ENCODE measurements around the gene EHF. TPM values are rescaled to one million over a fixed set of nuclear protein-coding genes. Genes with fewer than 3 reads are reported as not detected.

EHF gene
- polyA plus RNA-seq, 2 donors = 115 to 121 TPM

DNA sequence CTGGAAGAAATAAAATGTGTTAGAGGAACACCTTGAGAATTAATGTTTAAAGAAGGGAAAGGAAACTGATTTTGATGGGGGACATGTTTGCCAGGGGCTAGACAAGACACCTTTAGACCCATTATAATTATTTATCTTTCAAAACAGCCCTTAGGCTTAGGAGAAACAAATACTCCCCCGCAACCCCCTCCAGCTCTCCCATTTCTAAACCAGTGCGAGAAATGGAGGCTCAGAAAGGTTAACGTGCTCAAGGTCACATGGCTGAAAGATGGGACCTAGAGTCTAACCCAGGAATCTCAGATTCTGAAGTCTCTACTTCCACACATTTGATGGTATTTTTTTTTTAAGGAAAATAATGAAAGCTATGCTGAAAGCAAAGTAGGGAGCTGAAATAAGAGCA, 18.0 kb downstream of the EHF start:
- H3K36me3 ChIP-seq (ENCODE audit: control insufficient read depth in 2 of 2, insufficient read depth in 2 of 2, low read length in 1 of 2) = peaks cover 0 to 2% of the 10 kb centered on the region in 2 donors
- H3K9me3 ChIP-seq (ENCODE audit: control insufficient read depth in 2 of 2, insufficient read depth in 1 of 2, low read depth in 1 of 2, low read length in 1 of 2) = no peaks in the 10 kb centered on the region
- H3K27me3 ChIP-seq (ENCODE audit: control insufficient read depth in 1 of 2, insufficient read depth in 2 of 2, low read length in 2 of 2) = no peaks in the 10 kb centered on the region
- 54 to 68% methylated on average over 3 of the region's 3 CpGs for WGBS, 2 donors
- peak overlapping the region in 1 of 2 donors; percentile 10 for H3K27ac ChIP-seq (ENCODE audit: low read depth in 2 of 2, low read length in 1 of 2)
- peaks cover 3 to 16% of the 10 kb centered on the region in 2 donors for H3K4me1 ChIP-seq (ENCODE audit: control insufficient read depth in 2 of 2, insufficient read depth in 2 of 2, low read length in 1 of 2)
- no peak overlapping the region for H3K4me3 ChIP-seq (ENCODE audit: low read depth in 1 of 2, low read length in 2 of 2)

DNA sequence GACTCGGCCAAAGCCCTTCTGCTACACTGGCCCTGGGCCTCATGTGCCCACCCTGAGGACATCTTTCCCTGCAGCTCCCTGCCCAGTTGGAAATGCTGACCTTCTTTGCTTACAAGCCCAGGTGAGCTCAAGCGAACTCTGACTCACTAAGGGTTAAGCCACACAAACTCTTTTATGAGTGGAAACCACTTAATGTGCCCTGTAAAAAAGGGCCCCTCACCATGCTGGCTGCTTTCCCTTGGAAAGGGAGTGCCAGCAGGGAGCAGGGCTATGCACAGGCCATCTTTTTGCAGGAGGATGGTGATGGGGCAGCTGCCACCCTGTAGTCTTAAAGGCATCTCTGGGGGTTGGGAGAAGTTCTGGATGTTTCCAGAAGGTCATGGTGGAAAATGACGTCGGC, 18.7 kb downstream of the EHF start:
- Histone ChIP-seq H3K4me3 (ENCODE audit: low read depth in 1 of 2, low read length in 2 of 2) (no peak overlapping the region), H3K36me3 (ENCODE audit: control insufficient read depth in 2 of 2, insufficient read depth in 2 of 2, low read length in 1 of 2) (peaks cover 0 to 2% of the 10 kb centered on the region in 2 donors), H3K27ac (ENCODE audit: low read depth in 2 of 2, low read length in 1 of 2) (peak overlapping the region; percentile 45 to 72), H3K27me3 (ENCODE audit: control insufficient read depth in 1 of 2, insufficient read depth in 2 of 2, low read length in 2 of 2) (no peaks in the 10 kb centered on the region), H3K4me1 (ENCODE audit: control insufficient read depth in 2 of 2, insufficient read depth in 2 of 2, low read length in 1 of 2) (peaks cover 0 to 16% of the 10 kb centered on the region in 2 donors), H3K9me3 (ENCODE audit: control insufficient read depth in 2 of 2, insufficient read depth in 1 of 2, low read depth in 1 of 2, low read length in 1 of 2) (no peaks in the 10 kb centered on the region)
- WGBS, 2 donors = 45 to 46% methylated on average over 4 of the region's 4 CpGs

DNA sequence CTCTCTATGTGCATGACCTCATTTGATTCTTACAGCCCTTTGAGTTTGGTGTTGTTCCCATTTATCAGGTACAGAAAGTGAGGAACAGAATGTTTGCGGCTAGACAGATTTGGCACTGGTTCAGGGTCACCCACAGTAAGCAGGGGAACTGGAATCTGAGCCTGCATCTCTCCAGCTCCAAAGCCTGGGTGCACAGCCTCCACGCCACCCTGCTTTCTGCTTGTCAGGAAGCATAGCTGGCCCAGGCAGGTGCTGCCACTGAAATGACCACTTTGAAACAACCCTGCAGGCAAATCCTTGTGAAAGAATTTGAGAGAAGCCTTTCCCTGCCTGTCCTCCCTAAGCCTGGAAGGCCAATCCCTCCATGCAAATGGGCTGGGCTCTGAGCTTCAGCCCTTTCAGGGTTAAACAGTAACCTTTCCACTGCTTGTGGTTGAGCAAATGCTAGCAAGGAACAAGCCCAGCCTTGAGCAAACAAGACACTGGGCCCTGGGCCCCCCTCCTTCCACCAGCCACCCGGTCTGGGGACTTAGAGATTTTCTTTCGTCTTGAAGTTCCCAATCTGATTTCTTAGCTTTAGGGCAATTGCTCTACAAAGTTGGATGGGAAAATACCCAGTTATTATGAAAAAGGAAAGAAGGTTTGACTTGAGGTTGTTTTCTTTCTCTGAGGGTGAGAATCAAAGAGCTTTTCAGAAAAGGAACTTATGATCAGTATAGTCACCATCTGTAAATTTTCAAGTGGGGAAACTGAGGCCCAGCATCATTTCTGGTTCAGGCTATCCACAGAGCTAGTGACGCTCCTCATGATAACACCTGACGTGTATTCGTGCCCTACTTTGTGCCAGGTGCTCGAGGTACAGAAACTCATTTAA, 19.4 kb downstream of the EHF start:
- no peaks in the 10 kb centered on the region for H3K9me3 ChIP-seq (ENCODE audit: control insufficient read depth in 2 of 2, insufficient read depth in 1 of 2, low read depth in 1 of 2, low read length in 1 of 2)
- no peaks in the 10 kb centered on the region for H3K27me3 ChIP-seq (ENCODE audit: control insufficient read depth in 1 of 2, insufficient read depth in 2 of 2, low read length in 2 of 2)
- peaks cover 0 to 16% of the 10 kb centered on the region in 2 donors for H3K4me1 ChIP-seq (ENCODE audit: control insufficient read depth in 2 of 2, insufficient read depth in 2 of 2, low read length in 1 of 2)
- 36 to 46% methylated on average over 8 of the region's 8 CpGs for WGBS, 2 donors
- H3K36me3 ChIP-seq (ENCODE audit: control insufficient read depth in 2 of 2, insufficient read depth in 2 of 2, low read length in 1 of 2) = peaks cover 0 to 2% of the 10 kb centered on the region in 2 donors
- H3K27ac ChIP-seq (ENCODE audit: low read depth in 2 of 2, low read length in 1 of 2) = peak overlapping the region; percentile 72 to 81
- no peak overlapping the region for H3K4me3 ChIP-seq (ENCODE audit: low read depth in 1 of 2, low read length in 2 of 2)

DNA sequence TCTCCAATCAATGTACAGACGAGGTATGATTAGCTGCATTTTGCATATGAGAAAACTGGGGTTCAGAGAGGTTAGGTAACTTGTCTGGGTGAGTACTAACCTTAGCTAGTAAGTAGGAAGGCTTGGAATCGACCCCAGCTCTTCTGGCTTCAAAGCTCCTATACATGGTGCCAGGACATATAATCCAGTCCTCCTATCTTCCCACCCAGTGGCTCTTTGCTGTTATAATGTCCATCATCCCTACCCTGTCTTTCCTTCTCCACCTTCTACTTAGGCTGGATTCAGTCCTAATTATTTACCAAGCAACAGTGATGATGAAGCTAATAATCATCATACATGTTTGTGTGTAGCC, 20.0 kb downstream of the EHF start:
- Histone ChIP-seq H3K4me1 (ENCODE audit: control insufficient read depth in 2 of 2, insufficient read depth in 2 of 2, low read length in 1 of 2) (peaks cover 0 to 16% of the 10 kb centered on the region in 2 donors), H3K27ac (ENCODE audit: low read depth in 2 of 2, low read length in 1 of 2) (peak overlapping the region; percentile 63 to 72), H3K36me3 (ENCODE audit: control insufficient read depth in 2 of 2, insufficient read depth in 2 of 2, low read length in 1 of 2) (peaks cover 0 to 2% of the 10 kb centered on the region in 2 donors), H3K4me3 (ENCODE audit: low read depth in 1 of 2, low read length in 2 of 2) (no peak overlapping the region), H3K27me3 (ENCODE audit: control insufficient read depth in 1 of 2, insufficient read depth in 2 of 2, low read length in 2 of 2) (no peaks in the 10 kb centered on the region), H3K9me3 (ENCODE audit: control insufficient read depth in 2 of 2, insufficient read depth in 1 of 2, low read depth in 1 of 2, low read length in 1 of 2) (no peaks in the 10 kb centered on the region)
- WGBS, 2 donors = 38 to 41% methylated on average over 2 of the region's 2 CpGs

DNA sequence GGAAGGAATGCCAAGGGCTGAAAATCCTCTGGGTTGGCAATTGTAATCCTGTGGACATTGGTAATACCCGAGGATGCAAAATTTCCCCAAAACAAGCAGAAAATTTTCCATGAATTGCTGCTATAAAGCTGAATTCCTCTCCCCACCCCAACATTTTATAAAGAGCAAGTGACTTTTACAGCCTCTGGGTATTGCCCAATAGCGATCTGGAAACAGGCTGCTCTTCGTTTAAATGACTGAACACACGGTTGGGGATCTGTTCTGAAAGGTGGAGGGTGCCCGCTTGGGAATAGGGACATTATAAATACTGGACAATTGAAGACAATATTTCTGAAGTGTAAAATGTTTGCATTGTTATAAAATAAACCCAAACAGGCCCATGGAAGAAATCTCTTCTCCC, 20.6 kb downstream of the EHF start:
- WGBS, 2 donors = 45 to 50% methylated on average over 5 of the region's 5 CpGs
- peaks cover 0 to 21% of the 10 kb centered on the region in 2 donors for H3K4me1 ChIP-seq (ENCODE audit: control insufficient read depth in 2 of 2, insufficient read depth in 2 of 2, low read length in 1 of 2)
- H3K4me3 ChIP-seq (ENCODE audit: low read depth in 1 of 2, low read length in 2 of 2) = no peak overlapping the region
- H3K27me3 ChIP-seq (ENCODE audit: control insufficient read depth in 1 of 2, insufficient read depth in 2 of 2, low read length in 2 of 2) = no peaks in the 10 kb centered on the region
- H3K36me3 ChIP-seq (ENCODE audit: control insufficient read depth in 2 of 2, insufficient read depth in 2 of 2, low read length in 1 of 2) = peaks cover 2 to 5% of the 10 kb centered on the region in 2 donors
- no peaks in the 10 kb centered on the region for H3K9me3 ChIP-seq (ENCODE audit: control insufficient read depth in 2 of 2, insufficient read depth in 1 of 2, low read depth in 1 of 2, low read length in 1 of 2)
- peak overlapping the region; percentile 63 to 72 for H3K27ac ChIP-seq (ENCODE audit: low read depth in 2 of 2, low read length in 1 of 2)

DNA sequence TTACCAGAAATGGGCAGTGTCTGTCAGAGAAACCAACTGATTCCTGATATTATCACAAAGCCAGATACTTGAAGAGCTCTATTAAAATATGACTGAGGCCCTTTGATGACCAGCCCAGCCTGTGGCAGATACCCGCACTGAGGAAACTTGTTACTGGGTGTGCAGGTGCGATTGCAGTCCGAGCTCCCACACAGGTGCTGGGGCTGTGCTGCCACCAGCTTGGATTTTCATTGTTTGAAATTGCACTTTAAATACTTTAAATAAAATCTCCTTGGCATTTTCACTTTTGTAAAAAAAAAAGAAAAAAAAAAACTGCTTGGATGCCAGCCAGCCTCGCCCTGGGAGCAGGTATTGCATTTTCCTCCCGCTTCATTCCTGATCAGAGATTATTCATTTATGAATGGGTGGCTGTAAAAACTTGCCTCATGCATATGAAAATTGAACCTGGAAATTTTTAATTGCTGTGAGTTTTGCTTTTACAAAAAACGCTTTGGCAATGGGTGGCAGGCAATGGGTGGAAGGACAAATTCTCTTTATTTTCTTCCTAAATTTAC, 21.2 kb downstream of the EHF start:
- H3K27me3 ChIP-seq (ENCODE audit: control insufficient read depth in 1 of 2, insufficient read depth in 2 of 2, low read length in 2 of 2) = no peaks in the 10 kb centered on the region
- H3K27ac ChIP-seq (ENCODE audit: low read depth in 2 of 2, low read length in 1 of 2) = peak overlapping the region; percentile 72
- WGBS, 2 donors = 45 to 55% methylated on average over 6 of the region's 6 CpGs
- H3K9me3 ChIP-seq (ENCODE audit: control insufficient read depth in 2 of 2, insufficient read depth in 1 of 2, low read depth in 1 of 2, low read length in 1 of 2) = no peaks in the 10 kb centered on the region
- H3K4me1 ChIP-seq (ENCODE audit: control insufficient read depth in 2 of 2, insufficient read depth in 2 of 2, low read length in 1 of 2) = peaks cover 0 to 22% of the 10 kb centered on the region in 2 donors
- peaks cover 2 to 7% of the 10 kb centered on the region in 2 donors for H3K36me3 ChIP-seq (ENCODE audit: control insufficient read depth in 2 of 2, insufficient read depth in 2 of 2, low read length in 1 of 2)
- no peak overlapping the region for H3K4me3 ChIP-seq (ENCODE audit: low read depth in 1 of 2, low read length in 2 of 2)

DNA sequence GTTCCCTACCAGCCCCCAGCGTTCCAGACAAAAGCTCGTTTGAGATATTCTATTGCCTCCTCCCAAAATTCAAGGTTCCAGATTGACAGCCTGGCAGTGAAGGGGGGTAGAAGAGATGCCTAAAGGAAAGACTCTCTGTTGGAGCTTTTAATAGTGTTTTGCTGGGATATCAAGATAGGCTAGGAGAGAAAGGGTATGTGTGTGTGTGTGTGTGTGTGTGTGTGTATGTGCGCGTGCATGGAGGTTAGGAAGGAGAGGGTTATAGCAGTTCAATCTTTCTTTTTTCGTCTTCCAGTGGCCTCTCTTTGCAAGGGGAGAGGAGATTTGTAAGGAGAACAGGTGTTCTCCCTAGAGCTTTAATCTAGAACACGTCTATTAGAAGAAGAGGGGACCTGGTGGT, 22.0 kb downstream of the EHF start:
- H3K4me1 ChIP-seq (ENCODE audit: control insufficient read depth in 2 of 2, insufficient read depth in 2 of 2, low read length in 1 of 2) = peaks cover 0 to 19% of the 10 kb centered on the region in 2 donors
- no peaks in the 10 kb centered on the region for H3K9me3 ChIP-seq (ENCODE audit: control insufficient read depth in 2 of 2, insufficient read depth in 1 of 2, low read depth in 1 of 2, low read length in 1 of 2)
- H3K27me3 ChIP-seq (ENCODE audit: control insufficient read depth in 1 of 2, insufficient read depth in 2 of 2, low read length in 2 of 2) = no peaks in the 10 kb centered on the region
- no peak overlapping the region for H3K4me3 ChIP-seq (ENCODE audit: low read depth in 1 of 2, low read length in 2 of 2)
- peaks cover 2 to 9% of the 10 kb centered on the region in 2 donors for H3K36me3 ChIP-seq (ENCODE audit: control insufficient read depth in 2 of 2, insufficient read depth in 2 of 2, low read length in 1 of 2)
- H3K27ac ChIP-seq (ENCODE audit: low read depth in 2 of 2, low read length in 1 of 2) = peak overlapping the region; percentile 50 to 72
- 58 to 73% methylated on average over 6 of the region's 6 CpGs for WGBS, 2 donors

DNA sequence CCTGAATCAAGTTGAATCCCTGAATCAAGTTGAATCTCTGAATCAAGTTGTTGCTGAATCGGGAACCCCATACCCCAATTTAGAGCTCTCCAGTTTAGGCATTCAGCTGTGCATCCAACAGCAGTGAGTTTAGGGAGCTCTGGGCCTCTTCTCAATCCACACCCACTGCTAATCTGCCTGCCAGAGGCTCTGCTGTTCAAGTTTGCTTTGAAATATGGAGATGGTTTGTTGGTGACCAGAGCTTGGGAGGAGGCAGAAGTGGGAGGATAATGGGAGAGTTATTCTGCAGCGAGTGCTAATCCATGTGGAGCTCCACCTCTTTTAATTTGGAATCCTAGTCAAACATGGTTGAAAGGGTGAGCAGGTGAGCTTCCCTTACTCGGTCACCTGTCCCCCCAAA, 22.4 kb downstream of the EHF start:
- no peak overlapping the region for H3K4me3 ChIP-seq (ENCODE audit: low read depth in 1 of 2, low read length in 2 of 2)
- H3K4me1 ChIP-seq (ENCODE audit: control insufficient read depth in 2 of 2, insufficient read depth in 2 of 2, low read length in 1 of 2) = peaks cover 0 to 19% of the 10 kb centered on the region in 2 donors
- peaks cover 2 to 9% of the 10 kb centered on the region in 2 donors for H3K36me3 ChIP-seq (ENCODE audit: control insufficient read depth in 2 of 2, insufficient read depth in 2 of 2, low read length in 1 of 2)
- no peaks in the 10 kb centered on the region for H3K27me3 ChIP-seq (ENCODE audit: control insufficient read depth in 1 of 2, insufficient read depth in 2 of 2, low read length in 2 of 2)
- peak overlapping the region; percentile 2 to 50 for H3K27ac ChIP-seq (ENCODE audit: low read depth in 2 of 2, low read length in 1 of 2)
- WGBS, 2 donors = 52 to 58% methylated on average over 3 of the region's 3 CpGs
- H3K9me3 ChIP-seq (ENCODE audit: control insufficient read depth in 2 of 2, insufficient read depth in 1 of 2, low read depth in 1 of 2, low read length in 1 of 2) = no peaks in the 10 kb centered on the region

DNA sequence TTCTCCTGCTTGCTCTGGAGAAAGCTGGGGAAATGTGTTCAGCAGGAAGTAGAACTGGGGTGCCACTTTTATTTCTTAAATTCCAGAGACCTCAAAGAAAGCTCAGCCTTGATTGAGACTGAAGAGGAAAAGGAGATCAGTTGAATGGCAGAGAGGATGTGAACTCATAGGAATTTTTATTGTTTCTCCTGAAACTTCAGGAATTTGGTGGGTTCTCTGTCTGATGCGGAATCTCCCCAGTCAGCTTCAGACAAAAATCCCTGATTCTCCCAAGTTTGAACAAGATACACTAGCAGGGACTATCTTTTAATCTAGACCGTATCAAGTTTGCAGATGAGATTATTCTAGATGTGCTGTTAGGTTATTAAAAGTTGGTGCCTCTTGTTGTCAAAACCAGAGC, 23.0 kb downstream of the EHF start:
- Histone ChIP-seq H3K4me3 (ENCODE audit: low read depth in 1 of 2, low read length in 2 of 2) (no peak overlapping the region), H3K36me3 (ENCODE audit: control insufficient read depth in 2 of 2, insufficient read depth in 2 of 2, low read length in 1 of 2) (peaks cover 2 to 12% of the 10 kb centered on the region in 2 donors), H3K9me3 (ENCODE audit: control insufficient read depth in 2 of 2, insufficient read depth in 1 of 2, low read depth in 1 of 2, low read length in 1 of 2) (no peaks in the 10 kb centered on the region), H3K4me1 (ENCODE audit: control insufficient read depth in 2 of 2, insufficient read depth in 2 of 2, low read length in 1 of 2) (peaks cover 0 to 19% of the 10 kb centered on the region in 2 donors), H3K27me3 (ENCODE audit: control insufficient read depth in 1 of 2, insufficient read depth in 2 of 2, low read length in 2 of 2) (no peaks in the 10 kb centered on the region), H3K27ac (ENCODE audit: low read depth in 2 of 2, low read length in 1 of 2) (peak overlapping the region; percentile 2 to 50)
- WGBS, 2 donors = 75 to 79% methylated on average over 2 of the region's 2 CpGs

All from esophagus (tissue), 2 donors.